ENCODE results near the gene FOSL2.

DNA sequence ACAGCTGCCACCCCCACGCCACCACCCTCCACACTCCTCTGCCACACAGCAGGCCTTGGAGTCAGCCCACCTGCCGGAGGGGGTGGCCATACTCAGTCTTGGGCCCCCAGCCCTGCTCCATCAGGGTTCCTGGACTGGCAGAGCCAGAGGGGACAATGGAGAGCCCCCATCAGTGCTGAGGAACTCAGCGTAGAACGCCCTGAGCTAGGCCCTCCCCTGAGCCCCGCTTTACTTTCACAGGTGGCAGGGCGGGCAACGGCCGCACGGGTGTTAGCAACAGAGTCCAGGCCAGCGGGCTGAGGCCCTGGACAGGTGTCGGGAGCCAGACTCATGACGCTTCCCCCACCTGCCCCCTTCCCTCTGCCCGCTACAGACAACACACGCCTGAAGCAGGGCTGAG, 47.1 kb downstream of the FOSL2 start:
- TF ChIP-seq POLR2AphosphoS5 (IDR thresholded peaks at IDR 0.05): no peak
- TF ChIP-seq, protein P1, sequence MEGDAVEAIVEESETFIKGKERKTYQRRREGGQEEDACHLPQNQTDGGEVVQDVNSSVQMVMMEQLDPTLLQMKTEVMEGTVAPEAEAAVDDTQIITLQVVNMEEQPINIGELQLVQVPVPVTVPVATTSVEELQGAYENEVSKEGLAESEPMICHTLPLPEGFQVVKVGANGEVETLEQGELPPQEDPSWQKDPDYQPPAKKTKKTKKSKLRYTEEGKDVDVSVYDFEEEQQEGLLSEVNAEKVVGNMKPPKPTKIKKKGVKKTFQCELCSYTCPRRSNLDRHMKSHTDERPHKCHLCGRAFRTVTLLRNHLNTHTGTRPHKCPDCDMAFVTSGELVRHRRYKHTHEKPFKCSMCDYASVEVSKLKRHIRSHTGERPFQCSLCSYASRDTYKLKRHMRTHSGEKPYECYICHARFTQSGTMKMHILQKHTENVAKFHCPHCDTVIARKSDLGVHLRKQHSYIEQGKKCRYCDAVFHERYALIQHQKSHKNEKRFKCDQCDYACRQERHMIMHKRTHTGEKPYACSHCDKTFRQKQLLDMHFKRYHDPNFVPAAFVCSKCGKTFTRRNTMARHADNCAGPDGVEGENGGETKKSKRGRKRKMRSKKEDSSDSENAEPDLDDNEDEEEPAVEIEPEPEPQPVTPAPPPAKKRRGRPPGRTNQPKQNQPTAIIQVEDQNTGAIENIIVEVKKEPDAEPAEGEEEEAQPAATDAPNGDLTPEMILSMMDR (IDR thresholded peaks at IDR 0.05): no peak

Data from breast epithelium (tissue), 3 donors.